ENCODE results near the gene OLR1.
"Not testable (repeated sequence)": the region's sequence is repeated elsewhere in the genome, so short reads cannot be mapped to it uniquely, and the experiment has no call there.

Gene OLR1

DNA sequence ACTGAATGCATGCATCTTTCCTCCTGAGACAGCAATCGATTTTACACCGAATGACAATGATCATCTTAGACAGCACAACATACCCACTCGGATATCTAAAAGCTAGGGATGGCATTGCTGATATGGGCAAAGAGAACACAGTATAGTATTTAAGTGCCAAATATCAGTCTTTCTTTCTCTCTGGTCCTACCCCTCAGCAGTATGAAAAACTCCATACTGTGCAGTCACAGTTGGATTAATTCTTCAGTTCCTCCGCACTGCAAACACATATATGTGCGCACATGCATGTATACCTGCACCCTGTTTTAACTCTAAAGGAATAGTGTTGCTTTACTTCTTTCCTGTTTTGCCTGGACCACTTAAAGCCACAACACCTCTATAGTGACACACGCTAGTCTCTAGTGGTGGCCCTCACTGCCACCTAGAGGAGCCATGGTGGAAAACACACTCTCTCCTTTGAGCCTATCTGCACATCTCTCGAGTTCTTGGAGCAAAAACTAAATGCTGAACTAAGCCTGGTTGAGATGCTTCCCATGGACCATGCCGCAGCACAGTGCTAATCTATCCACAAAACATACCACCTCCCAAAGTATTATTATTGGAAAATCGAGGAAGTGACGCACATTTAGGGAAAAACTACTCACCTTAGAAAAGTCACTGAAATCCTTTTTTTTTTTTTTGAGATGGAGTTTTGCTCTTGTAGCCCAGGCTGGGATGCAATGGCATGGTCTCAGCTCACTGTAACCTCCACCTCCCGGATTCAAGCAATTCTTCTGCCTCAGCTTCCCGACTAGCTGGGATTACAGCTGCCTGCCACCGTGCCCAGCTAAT, 18.8 kb upstream of the OLR1 start:
- DNase-seq (ENCODE audit: low read depth, low spot score): no peak

GRCh38 chr12:10189653-10190052, 17.7 kb upstream of the OLR1 start:
- no peak for DNase-seq (ENCODE audit: low read depth, low spot score)

DNA sequence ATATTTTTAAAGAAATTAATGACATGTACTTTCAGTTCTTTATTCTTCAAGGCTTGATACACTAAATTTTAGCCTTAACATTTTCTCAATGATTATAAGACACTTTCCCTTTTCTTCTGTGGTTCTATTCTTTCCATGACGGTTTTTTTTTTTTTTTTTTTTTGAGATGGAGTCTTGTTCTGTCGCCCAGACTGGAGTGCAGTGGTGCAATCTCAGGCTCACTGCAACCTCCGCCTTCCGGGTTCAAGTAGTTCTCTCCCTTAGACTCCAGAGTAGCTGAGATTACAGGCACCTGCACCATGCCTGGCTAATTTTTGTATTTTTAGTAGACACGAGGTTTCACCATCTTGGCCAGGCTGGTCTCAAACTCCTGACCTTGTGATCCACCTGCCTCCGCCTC, 15.0 kb upstream of the OLR1 start:
- DNase-seq (ENCODE audit: low read depth, low spot score): not testable (repeated sequence)

GRCh38 chr12:10186299-10186698, 14.4 kb upstream of the OLR1 start:
- DNase-seq (ENCODE audit: low read depth, low spot score): no peak

DNA sequence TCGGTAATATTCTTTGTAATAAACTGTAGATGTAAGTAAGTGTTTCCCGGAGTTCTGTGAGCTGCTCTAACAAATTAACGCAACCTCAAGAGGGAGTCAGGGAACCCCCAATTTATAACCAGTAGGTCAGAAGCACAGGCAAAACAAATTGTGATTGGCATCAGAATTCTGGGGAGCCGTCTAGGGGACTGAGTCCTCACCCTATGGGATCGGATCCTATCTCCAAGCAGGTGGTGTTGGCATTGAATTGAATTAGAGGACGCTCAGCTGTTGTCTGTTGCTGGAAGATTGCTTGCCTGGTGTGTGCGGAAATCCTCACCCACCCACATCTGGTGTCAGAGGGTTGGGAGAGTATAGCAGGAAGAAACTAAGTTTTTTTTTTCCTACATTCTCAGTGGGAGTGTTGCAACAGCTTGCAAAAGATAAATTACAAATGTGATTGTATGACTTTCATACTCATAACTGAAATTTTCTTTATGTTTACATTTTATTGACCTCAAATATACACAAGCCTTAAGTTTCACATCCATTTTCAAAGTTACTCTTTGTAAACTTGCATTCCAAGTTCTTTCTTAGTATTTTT, 12.4 kb upstream of the OLR1 start:
- DNase-seq (ENCODE audit: low read depth, low spot score): no peak

DNA sequence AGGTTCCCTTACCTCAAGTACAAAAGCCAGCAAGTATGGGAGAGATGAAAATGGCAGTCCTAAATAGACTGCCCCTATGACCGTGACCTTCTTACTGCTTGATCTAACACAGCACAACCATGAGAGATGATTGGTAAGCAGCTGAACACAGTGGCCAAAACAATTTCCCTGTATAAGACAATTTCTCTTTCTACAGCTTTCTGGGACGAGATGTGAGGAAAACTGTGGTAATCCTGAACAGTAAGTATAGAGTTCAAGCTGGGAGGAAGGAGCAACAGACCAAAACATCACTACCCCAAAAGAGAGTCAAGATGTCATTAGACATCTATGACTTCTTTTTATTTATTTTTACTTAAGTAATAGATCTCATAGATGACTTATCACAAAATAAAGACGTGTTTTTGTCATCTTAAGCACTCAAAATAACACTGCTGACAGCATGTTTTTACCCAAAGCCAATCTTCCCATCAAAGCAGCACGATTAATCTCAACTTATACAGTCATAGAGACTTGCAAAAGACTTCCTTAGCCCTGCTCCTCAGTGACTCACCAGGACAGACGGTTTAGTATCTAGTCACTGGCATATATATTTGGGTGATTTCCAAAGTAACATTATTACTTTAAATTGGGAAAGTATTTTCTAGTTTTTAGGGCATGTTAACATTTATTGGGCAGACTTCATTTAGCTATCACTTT, 10.6 kb upstream of the OLR1 start:
- DNase-seq (ENCODE audit: low read depth, low spot score): no peak

- DNase-seq (ENCODE audit: low read depth, low spot score): no peak
Measured at GRCh38 chr12:10179776-10180181, 7.8 kb upstream of the OLR1 start.

- DNase-seq (ENCODE audit: low read depth, low spot score): no peak
Measured at GRCh38 chr12:10178821-10179220, 6.9 kb upstream of the OLR1 start, which contains the start of gene TMEM52B. Gene TMEM52B, plus strand, starts transcription at chr12:10179032. Its CDS starts 543 bp downstream, at chr12:10179575.

DNA sequence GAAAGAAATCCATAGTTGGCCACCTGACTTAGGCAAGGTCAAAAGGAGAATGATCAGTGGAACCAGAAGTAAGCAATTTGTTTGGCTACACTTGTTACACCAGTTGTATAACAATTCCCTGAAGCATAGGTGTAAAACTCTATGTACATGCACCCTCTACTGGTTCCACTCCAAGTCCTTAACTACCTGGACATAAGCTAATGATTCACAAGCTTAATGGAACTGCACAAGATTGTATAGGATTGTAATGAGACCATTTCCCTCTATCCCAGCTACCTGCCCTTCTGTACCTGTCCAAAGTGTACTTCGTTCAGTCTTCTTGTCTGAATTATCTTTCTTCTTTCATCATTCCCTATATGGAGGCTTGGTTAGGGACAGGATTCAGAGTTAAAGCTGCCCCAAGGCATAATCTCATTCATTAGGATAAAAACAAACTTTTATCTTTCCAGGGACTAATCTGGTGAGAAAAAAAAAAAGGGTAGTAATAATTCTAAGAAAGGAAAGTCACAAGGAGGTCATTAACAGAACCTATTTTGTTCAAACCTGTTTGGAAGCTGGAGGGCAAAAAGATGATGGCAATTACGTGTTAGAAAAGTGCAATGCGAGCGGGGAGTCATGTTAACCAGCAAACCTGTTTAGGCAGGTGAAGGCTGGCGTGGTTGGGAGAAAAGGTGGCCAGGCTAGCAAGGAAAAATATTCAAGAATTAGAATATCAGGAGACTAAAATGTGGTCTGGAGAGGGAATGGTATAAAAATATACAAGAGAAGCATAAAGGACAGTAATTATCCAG, 4.1 kb upstream of the OLR1 start:
- DNase-seq (ENCODE audit: low read depth, low spot score): no peak

DNA sequence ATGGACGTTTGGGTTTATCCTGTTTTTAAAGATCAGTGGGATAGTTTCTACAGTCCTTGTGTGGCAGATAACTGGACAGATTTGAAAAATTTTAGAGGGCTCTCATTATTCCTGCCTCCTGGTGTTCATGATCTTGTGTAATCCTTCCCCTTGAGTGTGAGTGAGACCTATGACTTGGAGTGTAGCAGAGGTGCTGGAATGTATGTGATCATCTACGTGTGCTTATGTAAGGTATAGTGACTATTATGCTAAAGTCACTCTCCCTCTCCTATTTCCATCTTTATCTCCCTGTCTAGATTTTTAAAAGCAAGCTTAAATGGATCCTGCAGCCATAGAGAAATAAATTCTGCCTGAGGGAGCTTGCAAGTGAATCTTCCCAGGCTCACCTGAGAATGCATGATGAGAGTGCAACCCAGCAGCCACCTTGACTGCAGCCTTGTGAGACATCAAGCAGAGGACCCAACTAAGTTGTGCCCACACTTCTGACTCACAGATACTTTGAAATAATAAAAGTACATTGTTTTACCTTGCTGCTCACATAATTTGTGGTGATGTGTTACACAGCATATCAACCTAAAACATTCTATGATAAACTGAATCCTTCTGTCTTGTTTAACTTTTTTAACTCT, 3.2 kb upstream of the OLR1 start:
- no peak for DNase-seq (ENCODE audit: low read depth, low spot score)

GRCh38 chr12:10170216-10170615, 1.7 kb downstream of the OLR1 start:
- no peak for DNase-seq (ENCODE audit: low read depth, low spot score)

DNA sequence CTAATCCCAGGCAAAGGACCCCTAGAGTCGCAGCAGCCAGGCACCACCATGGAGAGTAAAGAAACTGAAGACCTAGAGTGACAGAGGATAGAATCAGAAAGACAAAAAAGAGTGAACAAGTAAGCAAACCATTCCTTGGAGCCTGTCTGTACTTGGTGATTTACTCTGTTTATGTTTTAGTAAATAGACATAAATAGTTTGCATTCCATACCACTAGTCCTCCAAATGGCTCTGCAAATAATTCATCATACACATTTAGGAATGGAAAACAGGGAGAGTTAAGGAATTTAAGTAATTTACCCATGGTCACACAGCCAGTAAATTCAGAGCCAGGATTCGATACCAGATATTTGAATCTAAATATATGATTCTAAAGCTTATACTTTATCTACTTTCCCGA, 2.8 kb downstream of the OLR1 start:
- DNase-seq (ENCODE audit: low read depth, low spot score): no peak

- DNase-seq (ENCODE audit: low read depth, low spot score): no peak
Measured at GRCh38 chr12:10167599-10167998, 4.3 kb downstream of the OLR1 start.

GRCh38 chr12:10165421-10165820, 6.5 kb downstream of the OLR1 start:
- no peak for DNase-seq (ENCODE audit: low read depth, low spot score)

DNA sequence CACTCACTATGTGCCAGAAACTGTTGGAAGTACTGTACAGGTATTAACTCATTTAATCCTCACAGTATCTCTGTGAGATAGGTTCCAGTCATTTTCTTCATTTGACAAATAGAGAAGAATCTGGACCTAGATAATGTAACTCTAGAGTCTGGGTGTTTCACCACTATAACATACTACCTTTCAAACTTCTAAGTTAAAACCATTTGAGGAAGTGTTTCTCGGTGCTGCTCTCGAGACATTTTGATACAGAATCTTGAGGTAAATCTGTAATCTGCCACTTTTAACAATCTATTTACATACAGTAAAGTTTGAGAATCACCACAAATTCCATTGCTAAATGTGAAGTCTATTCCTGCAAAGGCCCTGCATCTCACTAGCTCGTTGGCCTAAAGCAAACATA, 8.8 kb downstream of the OLR1 start:
- no peak for DNase-seq (ENCODE audit: low read depth, low spot score)

GRCh38 chr12:10160617-10161385, 11.1 kb downstream of the OLR1 start:
- DNase-seq (ENCODE audit: low read depth, low spot score): no peak

GRCh38 chr12:10159280-10159679, 12.7 kb downstream of the OLR1 start:
- no peak for DNase-seq (ENCODE audit: low read depth, low spot score)

GRCh38 chr12:10158406-10158805, 13.5 kb downstream of the OLR1 start:
- DNase-seq (ENCODE audit: low read depth, low spot score): no peak

GRCh38 chr12:10155966-10156365, 16.0 kb downstream of the OLR1 start:
- no peak for DNase-seq (ENCODE audit: low read depth, low spot score)

DNA sequence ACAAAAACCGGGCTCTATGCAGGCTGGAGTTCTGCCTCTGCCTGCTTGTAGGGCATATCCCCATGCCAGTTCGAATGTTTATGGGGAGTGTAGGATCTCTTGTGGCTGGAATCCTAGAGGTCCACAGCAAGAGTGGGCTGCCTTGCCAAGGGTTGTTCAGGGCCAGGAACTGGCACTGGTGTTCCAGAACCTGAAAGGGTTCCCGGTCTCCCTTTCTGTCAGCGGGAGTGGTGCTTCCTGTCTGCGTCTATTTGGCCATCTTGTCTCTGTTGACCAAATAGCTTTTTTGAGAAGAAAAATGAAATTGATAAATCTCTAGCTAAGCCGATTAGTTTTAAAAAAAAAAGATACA, 17.8 kb downstream of the OLR1 start:
- DNase-seq (ENCODE audit: low read depth, low spot score): no peak
